GM12878 (cell line): ENCODE data around the gene COL13A1. TPM values are rescaled to one million over a fixed set of nuclear protein-coding genes. Genes with fewer than 3 reads are reported as not detected.

Experiments used
- ATAC-seq: fragments of 200-7000 bp; cut with Tn5 transposase; 3 replicates; pipeline ENCODE4 v1.9.1; 2020; ENCODE audit warnings: mild to moderate bottlenecking, moderate library complexity
- BruUV-seq: library from RNA; stranded (reverse); fragments of 400-500 nt; replicated peaks from 2 replicates; lab custom pipeline; 2021; lab: Mats Ljungman, UMichigan
- CTCF ChIA-PET: fragments of 300-600 bp; sonication (Branson Sonifier 250); formaldehyde crosslinking; extraction: SDS; loops from one replicate; lab custom pipeline; 2021; ENCODE audit warnings: inconsistent platforms; lab: Yijun Ruan, JAX
- POLR2A ChIA-PET: fragments of 350-600 bp; formaldehyde crosslinking; extraction: SDS; loops from one replicate; lab custom pipeline; 2021; ENCODE audit warnings: inconsistent platforms; lab: Charles Lee
- RAD21 ChIA-PET: fragments of 300-600 bp; sonication (Branson Sonifier 250); formaldehyde crosslinking; loops from one replicate; lab custom pipeline; 2023; ENCODE audit warnings: antibody characterized with exemption; ENCODE audit not compliant: unreplicated experiment; lab: Charles Lee
- SMC1A ChIA-PET: fragments of 300-600 bp; sonication (Branson Sonifier 250); formaldehyde crosslinking; loops from one replicate; lab custom pipeline; 2023; ENCODE audit not compliant: unreplicated experiment, uncharacterized antibody; lab: Charles Lee
- DNase-seq: peaks from one replicate; pipeline ENCODE4 v3.0.0-alpha.2; 2011; ENCODE audit warnings: low read depth, low spot score
- FAIRE-seq: peaks from 3 replicates; lab custom pipeline; 2011; peaks lifted over from hg19 to GRCh38; lab: Jason Lieb, UNC
- H2AFZ ChIP-seq: 2 replicates; pipeline ENCODE4 v1.6.0; 2011; ENCODE audit warnings: low read depth, low read length, control low read depth; ENCODE audit not compliant: control insufficient read depth
- H3K27ac ChIP-seq: 2 replicates; pipeline ENCODE4 v1.5.1; 2011; ENCODE audit warnings: control low read depth; ENCODE audit not compliant: control insufficient read depth, insufficient read depth
- H3K27me3 ChIP-seq, 2 experiments: replicated peaks in 1 of 2; 2 replicates each; pipeline versions ENCODE4 v1.6.0 to v1.6.1; 2011; ENCODE audit warnings: low read length in 1 of 2; ENCODE audit not compliant: control insufficient read depth in 2 of 2, insufficient read depth in 2 of 2
- H3K36me3 ChIP-seq, 2 experiments: 2 replicates each; pipeline ENCODE4 v1.5.1; 2011; ENCODE audit warnings: low read length in 1 of 2; ENCODE audit not compliant: control insufficient read depth in 2 of 2, insufficient read depth in 2 of 2
- H3K4me1 ChIP-seq: 2 replicates; pipeline ENCODE4 v1.6.1; 2011; ENCODE audit warnings: mild to moderate bottlenecking, low read length, moderate library complexity, mixed read lengths; ENCODE audit not compliant: control insufficient read depth, insufficient read depth
- H3K4me2 ChIP-seq: 2 replicates; pipeline ENCODE4 v1.6.0; 2011; ENCODE audit warnings: control low read depth; ENCODE audit not compliant: control insufficient read depth, insufficient read depth
- H3K4me3 ChIP-seq: fragments of 200-600 bp; sonication (generic); 2 replicates; pipeline ENCODE4 v1.5.1; 2016
- H3K79me2 ChIP-seq: 2 replicates; pipeline ENCODE4 v1.6.0; 2011; ENCODE audit warnings: low read length; ENCODE audit not compliant: control insufficient read depth, insufficient read depth
- H3K9ac ChIP-seq: 2 replicates; pipeline ENCODE4 v1.8.0; 2011; ENCODE audit warnings: low read length, control low read depth, mixed read lengths; ENCODE audit not compliant: control insufficient read depth, insufficient read depth
- H3K9me3 ChIP-seq: replicated peaks from 3 replicates; pipeline ENCODE4 v1.5.1; 2011; ENCODE audit warnings: mild to moderate bottlenecking, low read length; ENCODE audit not compliant: control insufficient read depth, insufficient read depth
- H4K20me1 ChIP-seq: 2 replicates; pipeline ENCODE4 v1.6.0; 2011; ENCODE audit not compliant: control insufficient read depth, insufficient read depth
- EZH2 ChIP-seq: IDR thresholded peaks from 2 replicates; pipeline ENCODE4 v1.6.1; 2012; ENCODE audit warnings: low read depth, mild to moderate bottlenecking, control low read depth, inconsistent platforms, low read length, borderline replicate concordance; ENCODE audit not compliant: control insufficient read depth
- NRF1 ChIP-seq: conservative IDR thresholded peaks from 2 replicates; pipeline ENCODE4 v1.6.1; 2011; ENCODE audit warnings: mild to moderate bottlenecking, low read depth, low read length, improper control_type of control experiment
- PKNOX1 ChIP-seq: fragments of 450-650 bp; IDR thresholded peaks from 2 replicates; pipeline ENCODE4 v1.6.1; 2016; ENCODE audit warnings: mild to moderate bottlenecking
- RAD21 ChIP-seq: IDR thresholded peaks from 2 replicates; pipeline ENCODE4 v1.6.1; 2011; ENCODE audit warnings: mild to moderate bottlenecking, low read depth, low read length, moderate library complexity; ENCODE audit not compliant: insufficient read depth
- SUPT20H ChIP-seq: IDR thresholded peaks from 2 replicates; pipeline ENCODE4 v1.6.1; 2011; ENCODE audit warnings: low read depth, mild to moderate bottlenecking, low read length, moderate library complexity, borderline replicate concordance; ENCODE audit not compliant: control insufficient read depth
- YY1 ChIP-seq: IDR thresholded peaks from 2 replicates; pipeline ENCODE4 v1.6.1; 2011; ENCODE audit warnings: low read depth, mild to moderate bottlenecking, low read length
- WGBS: methylation state at CpG from one replicate; pipeline ENCODE4 v1.1.6; 2016; ENCODE audit warnings: low lambda C conversion rate; ENCODE audit not compliant: insufficient replicate concordance, insufficient coverage; ENCODE audit errors: missing lambda C conversion rate; 5-methylcytosine and 5-hydroxymethylcytosine counted together
- in situ Hi-C: fragments of 300-500 bp; cut with MboI; formaldehyde crosslinking; loops from 9 replicates; pipeline ENCODE4 v1.14.3; 2018; ENCODE audit warnings: mixed read lengths
- intact Hi-C: fragments of 100-400 bp; cut with micrococcal nuclease; formaldehyde crosslinking; loops from one replicate; pipeline ENCODE4 v1.14.2; 2022; ENCODE audit not compliant: unreplicated experiment
- polyA plus RNA-seq, 11 experiments: library from polyadenylated mRNA; depleted of rRNA in 4 of 11; unstranded in 6 of 11; stranded (reverse) in 5 of 11; fragments of >200 nt; fragmentation: Nextera tagmentation in 4 of 11; fragmentation: Illumina TruSeq in 1 of 11; extraction: Ambion mirVana in 4 of 11; extraction: Trizol in 1 of 11; gene quantifications; 1 replicate in 1 of 11; 2 replicates in 10 of 11; pipeline versions ENCODE4 v1.2.1 to v1.2.3, GENCODE V29; 2011 to 2016; ENCODE audit warnings: inconsistent platforms in 2 of 11, missing spikeins in 2 of 11, low read depth in 1 of 11
- total RNA-seq, 4 experiments: library from RNA; depleted of rRNA in 3 of 4; stranded (reverse); fragments of >200 nt in 3 of 4; fragmentation: Illumina TruSeq in 1 of 4; extraction: Trizol in 1 of 4; gene quantifications; 2 replicates each; pipeline versions ENCODE4 v1.2.1 to v1.2.3, GENCODE V29; 2013 to 2021
- TF ChIP-seq, protein P1 (sequence below), 3 experiments: IDR thresholded peaks in 2 of 3; conservative IDR thresholded peaks in 1 of 3; 2 replicates each; pipeline ENCODE4 v1.5.1; 2011; ENCODE audit warnings: low read depth in 3 of 3, low read length in 3 of 3, mild to moderate bottlenecking in 3 of 3, control low read depth in 2 of 3, moderate library complexity in 2 of 3, inconsistent platforms in 1 of 3, mixed read lengths in 1 of 3; ENCODE audit not compliant: control insufficient read depth in 2 of 3, insufficient read depth in 1 of 3; ENCODE audit errors: extremely low read depth in 1 of 3
- TF ChIP-seq, protein P2 (sequence below): fragments of 450-650 bp; conservative IDR thresholded peaks from 2 replicates; pipeline ENCODE4 v1.6.1; 2017; ENCODE audit warnings: mild to moderate bottlenecking, moderate library complexity

Gene COL13A1
- total and polyA plus RNA-seq, 10 of the 15 experiments (the other 5 are each of a cell fraction or from before 2014, with no cell fraction given) = 0.03 to 0.15 (median 0.05) TPM; not detected in 7

- no peak overlapping the region for H3K4me2 ChIP-seq
- no peak overlapping the region for H3K27ac ChIP-seq
- intact Hi-C loops = loop anchor here (2.0 kb wide), 1 partner anchor 128 kb away; no protein-coding TSS in a partner anchor
- SMC1A ChIA-PET = interaction anchor here (1.0 to 2.3 kb wide), 3 partner anchors 14 to 172 kb away, joined by 3 to 10 read pairs (median 4); no protein-coding TSS in a partner anchor
- 0% methylated on average over 1 of the region's 1 CpG for WGBS
- TF ChIP-seq PKNOX1 (no peak), YY1 (0 out of 2 replicates have a peak, but pooled peaks have one; percentile 11), RAD21 (peak; percentile 19; the same call in 1 of the 2 replicates), NRF1 (no peak), SUPT20H (no peak), EZH2 (no peak)
- TF ChIP-seq, protein P1, sequence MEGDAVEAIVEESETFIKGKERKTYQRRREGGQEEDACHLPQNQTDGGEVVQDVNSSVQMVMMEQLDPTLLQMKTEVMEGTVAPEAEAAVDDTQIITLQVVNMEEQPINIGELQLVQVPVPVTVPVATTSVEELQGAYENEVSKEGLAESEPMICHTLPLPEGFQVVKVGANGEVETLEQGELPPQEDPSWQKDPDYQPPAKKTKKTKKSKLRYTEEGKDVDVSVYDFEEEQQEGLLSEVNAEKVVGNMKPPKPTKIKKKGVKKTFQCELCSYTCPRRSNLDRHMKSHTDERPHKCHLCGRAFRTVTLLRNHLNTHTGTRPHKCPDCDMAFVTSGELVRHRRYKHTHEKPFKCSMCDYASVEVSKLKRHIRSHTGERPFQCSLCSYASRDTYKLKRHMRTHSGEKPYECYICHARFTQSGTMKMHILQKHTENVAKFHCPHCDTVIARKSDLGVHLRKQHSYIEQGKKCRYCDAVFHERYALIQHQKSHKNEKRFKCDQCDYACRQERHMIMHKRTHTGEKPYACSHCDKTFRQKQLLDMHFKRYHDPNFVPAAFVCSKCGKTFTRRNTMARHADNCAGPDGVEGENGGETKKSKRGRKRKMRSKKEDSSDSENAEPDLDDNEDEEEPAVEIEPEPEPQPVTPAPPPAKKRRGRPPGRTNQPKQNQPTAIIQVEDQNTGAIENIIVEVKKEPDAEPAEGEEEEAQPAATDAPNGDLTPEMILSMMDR (IDR thresholded peaks at IDR 0.05 in 2 of 3, conservative IDR thresholded peaks at IDR 0.05 in 1 of 3; ENCODE audit: control insufficient read depth in 2 of 3, extremely low read depth in 1 of 3, insufficient read depth in 1 of 3, low read depth in 3 of 3, low read length in 3 of 3) = peak in 2 of 3 experiments; percentile 9 to 16; a peak in 2 of 6 replicates
- TF ChIP-seq, protein P2, sequence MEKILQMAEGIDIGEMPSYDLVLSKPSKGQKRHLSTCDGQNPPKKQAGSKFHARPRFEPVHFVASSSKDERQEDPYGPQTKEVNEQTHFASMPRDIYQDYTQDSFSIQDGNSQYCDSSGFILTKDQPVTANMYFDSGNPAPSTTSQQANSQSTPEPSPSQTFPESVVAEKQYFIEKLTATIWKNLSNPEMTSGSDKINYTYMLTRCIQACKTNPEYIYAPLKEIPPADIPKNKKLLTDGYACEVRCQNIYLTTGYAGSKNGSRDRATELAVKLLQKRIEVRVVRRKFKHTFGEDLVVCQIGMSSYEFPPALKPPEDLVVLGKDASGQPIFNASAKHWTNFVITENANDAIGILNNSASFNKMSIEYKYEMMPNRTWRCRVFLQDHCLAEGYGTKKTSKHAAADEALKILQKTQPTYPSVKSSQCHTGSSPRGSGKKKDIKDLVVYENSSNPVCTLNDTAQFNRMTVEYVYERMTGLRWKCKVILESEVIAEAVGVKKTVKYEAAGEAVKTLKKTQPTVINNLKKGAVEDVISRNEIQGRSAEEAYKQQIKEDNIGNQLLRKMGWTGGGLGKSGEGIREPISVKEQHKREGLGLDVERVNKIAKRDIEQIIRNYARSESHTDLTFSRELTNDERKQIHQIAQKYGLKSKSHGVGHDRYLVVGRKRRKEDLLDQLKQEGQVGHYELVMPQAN = no peak
- peaks cover 0 to 1% of the 10 kb centered on the region in 2 experiments; a peak in 2 of 4 replicates for H3K27me3 ChIP-seq
- H2AFZ ChIP-seq = no peak overlapping the region
- CTCF ChIA-PET = interaction anchor here (0.9 to 3.7 kb wide), 7 partner anchors 9 to 578 kb away, joined by 3 to 19 read pairs (median 6); no protein-coding TSS in a partner anchor
- no peak overlapping the region for H3K9ac ChIP-seq
- no peaks in the 10 kb centered on the region for H3K36me3 ChIP-seq
- no peaks in the 10 kb centered on the region for H4K20me1 ChIP-seq
- RAD21 ChIA-PET = interaction anchor here (0.7 to 2.0 kb wide), 4 partner anchors 13 to 173 kb away, joined by 3 to 8 read pairs (median 6); no protein-coding TSS in a partner anchor
- no peaks in the 10 kb centered on the region for H3K9me3 ChIP-seq
- in situ Hi-C loops = no loop called here
- H3K79me2 ChIP-seq = no peaks in the 10 kb centered on the region
- DNase-seq = no peak
- no peak for ATAC-seq
- FAIRE-seq = no peak
- no peak overlapping the region for H3K4me3 ChIP-seq
- BruUV-seq = no TSS peak
- no peaks in the 10 kb centered on the region for H3K4me1 ChIP-seq
- POLR2A ChIA-PET = no interaction called here
These were observed 14.9 kb upstream of the COL13A1 start for GRCh38 chr10:69786791-69787190.
